Erythroblast (primary cell): ENCODE data around the gene DNASE1L1.

Experiments
- GATA1 ChIP-seq: IDR thresholded peaks from 2 replicates; pipeline ENCODE4 v1.6.1; 2011; ENCODE audit warnings: low read depth, mild to moderate bottlenecking, control low read depth, low read length, moderate library complexity
- POLR2A ChIP-seq: IDR thresholded peaks from 2 replicates; pipeline ENCODE4 v1.6.1; 2011; ENCODE audit warnings: mild to moderate bottlenecking, low read length

DNA sequence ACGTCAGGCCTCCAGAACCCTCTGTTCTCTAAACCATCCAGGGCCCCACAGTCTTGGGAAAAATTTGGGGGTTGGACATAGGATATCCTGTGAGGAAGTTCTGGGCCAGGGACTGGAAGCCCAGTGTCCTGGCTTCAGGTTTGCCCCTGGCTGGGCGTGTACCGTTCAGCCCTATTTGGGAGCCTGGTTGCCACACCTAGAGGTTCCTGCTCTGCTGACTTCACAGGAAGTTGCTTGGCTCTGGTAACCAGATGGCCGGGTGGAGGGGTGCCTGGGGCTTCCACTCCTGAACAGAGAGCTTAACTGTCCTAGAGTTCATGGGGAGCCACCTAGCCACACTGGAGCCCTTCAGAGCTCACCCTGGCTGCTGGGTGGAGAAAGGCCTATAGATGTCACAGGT is 3.4 kb upstream of the DNASE1L1 start:
- TF ChIP-seq POLR2A (no peak), GATA1 (no peak)
